ENCODE measurements around the gene PHACTR3.

GRCh38 chr20:59672576-59672975 is 68.2 kb downstream of the PHACTR3 start:
- TF ChIP-seq CTCF (optimal IDR thresholded peaks at IDR 0.05 in 1 of 3, IDR thresholded peaks at IDR 0.05 in 1 of 3, conservative IDR thresholded peaks at IDR 0.05 in 1 of 3; ENCODE audit: extremely low read depth in 1 of 3, insufficient read depth in 2 of 3, low read length in 3 of 3) (no peak), EZH2 (IDR thresholded peaks at IDR 0.05; ENCODE audit: low read length) (no peak)
